Stimulated activated CD4-positive, alpha-beta T cell treated with anti-CD3 and anti-CD28 coated beads, Interleukin-15, amount 100 ng/mL, for 1 hour (primary cell): ENCODE data around the gene PKP1.
"Not testable (repeated sequence)": the region's sequence is repeated elsewhere in the genome, so short reads cannot be mapped to it uniquely, and the experiment has no call there.

ENCODE experiments used
- DNase-seq, 2 donors: peaks; one replicate each; pipeline ENCODE4 v3.0.0-alpha.2; 2020; ENCODE audit warnings: low read depth in 1 of 2, low spot score in 1 of 2

Gene PKP1

DNA sequence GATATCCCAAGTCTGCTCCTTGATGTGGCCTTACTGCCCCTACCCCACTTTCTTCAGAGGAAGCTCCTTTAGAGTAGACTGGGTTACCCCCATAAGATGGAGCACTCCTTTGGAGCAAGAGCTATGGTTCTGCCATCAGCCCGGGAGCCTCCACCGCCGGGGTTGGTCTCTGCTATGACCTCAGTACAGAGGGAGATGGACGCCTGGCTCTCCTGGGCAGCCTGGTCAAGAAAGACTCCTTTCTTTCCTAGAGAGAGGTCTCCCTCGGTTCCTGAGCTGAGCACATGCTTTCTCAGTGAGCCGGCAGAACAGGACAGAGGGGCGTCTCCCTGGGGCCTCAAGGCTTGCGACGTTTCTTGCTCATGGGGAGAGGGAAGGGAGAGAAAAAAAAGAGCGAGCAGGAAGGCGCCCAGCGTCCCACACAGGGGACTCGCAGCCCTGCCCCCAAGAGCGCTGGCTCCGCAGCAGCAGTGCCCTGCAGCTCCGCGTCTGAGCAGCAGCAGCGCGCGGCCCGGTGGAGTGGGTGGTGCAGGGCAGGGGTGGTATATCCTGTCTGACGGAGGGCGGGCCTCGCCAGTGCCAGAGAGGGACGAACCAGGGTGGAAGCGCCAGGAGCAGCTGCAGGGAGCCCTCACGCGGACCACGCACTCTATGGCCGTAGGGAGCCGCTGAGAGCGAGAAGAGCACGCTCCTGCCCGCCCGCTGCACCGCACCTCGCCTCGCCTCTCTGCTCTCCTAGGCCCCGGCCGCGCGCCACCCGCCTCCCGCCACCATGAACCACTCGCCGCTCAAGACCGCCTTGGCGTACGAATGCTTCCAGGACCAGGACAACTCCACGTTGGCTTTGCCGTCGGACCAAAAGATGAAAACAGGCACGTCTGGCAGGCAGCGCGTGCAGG is at the start of gene PKP1:
TSS of gene PKP1 (plus strand) at position 576 of the 899 bp plus-strand sequence. CDS start at position 773, 197 bp downstream.
- DNase-seq = no peak

GRCh38 chr1:201239646-201240045 is 43.7 kb upstream of the PKP1 start:
- not testable (repeated sequence) for DNase-seq

DNA sequence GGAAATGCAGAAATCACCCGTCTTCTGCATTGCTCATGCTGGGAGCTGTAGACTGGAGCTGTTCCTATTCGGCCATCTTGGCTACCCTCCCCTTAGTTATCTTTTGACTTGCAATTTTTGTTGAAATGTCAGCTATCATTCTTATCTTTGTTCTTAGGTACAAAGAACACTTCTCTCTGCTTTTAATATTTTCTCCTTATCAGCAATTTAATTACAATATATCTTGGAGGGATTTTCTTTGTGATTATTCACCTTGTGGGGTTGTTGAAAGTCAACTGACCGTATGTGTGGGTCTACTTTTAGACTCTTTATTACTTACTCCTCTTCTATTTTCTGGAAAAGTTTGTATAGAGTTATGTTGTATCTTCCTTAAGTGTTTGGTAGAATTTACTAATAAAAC is 43.1 kb upstream of the PKP1 start:
- no peak for DNase-seq

GRCh38 chr1:201241736-201242135 is 41.6 kb upstream of the PKP1 start:
- no peak for DNase-seq

GRCh38 chr1:201245082-201245481 is 38.2 kb upstream of the PKP1 start:
- no peak for DNase-seq

GRCh38 chr1:201248721-201249559 is 34.4 kb upstream of the PKP1 start:
- DNase-seq = no peak

- no peak for DNase-seq
Measured at GRCh38 chr1:201250326-201251011, 32.8 kb upstream of the PKP1 start.

DNA sequence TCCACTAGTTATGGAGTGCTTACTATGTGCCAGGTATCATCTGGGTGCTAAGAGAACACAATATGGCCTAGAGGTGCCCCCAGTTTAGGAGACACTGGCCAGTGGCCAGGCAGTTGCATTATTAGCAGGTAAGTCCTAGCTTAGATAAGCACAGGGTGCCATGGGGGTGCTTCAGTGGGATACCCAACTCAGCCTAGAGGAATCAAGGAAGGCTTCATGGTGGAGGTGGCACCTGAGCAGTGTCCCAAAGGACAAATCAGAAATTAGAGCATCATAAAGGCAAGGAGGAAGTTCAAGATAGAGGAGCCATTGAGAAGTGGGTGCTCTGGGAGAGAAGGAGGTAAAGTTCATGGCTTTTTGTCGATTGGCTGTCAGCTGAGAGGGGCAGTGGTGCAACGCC is 31.9 kb upstream of the PKP1 start:
- no peak for DNase-seq

DNA sequence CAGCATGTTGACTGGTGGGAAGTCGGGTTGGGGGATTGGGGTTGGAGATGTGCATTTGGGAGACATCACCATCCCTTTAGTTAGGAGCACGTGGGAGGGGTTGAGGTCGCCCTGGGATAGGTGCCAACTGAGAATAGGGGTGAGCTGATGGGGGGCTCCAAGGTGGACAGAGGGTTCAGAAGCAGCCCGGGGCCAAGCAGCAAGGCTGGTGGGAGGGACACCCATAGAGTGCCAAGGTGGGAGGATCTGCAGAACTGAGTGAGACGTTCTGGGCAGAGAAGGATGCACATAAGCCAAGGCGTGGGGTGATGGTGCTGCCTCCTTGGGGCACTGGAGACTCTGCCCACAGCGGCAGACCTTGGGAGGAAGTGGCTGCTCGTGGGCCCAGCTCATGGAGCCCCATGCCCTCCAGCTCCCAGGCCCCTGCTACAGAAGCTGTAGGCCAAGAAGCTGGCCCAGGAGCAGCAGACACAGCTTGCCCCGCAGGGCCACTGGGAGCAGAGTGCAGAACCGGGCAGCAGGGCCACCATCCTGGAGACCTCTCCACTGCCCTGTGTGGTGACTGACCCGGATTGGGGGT is 31.4 kb upstream of the PKP1 start:
- no peak for DNase-seq

DNA sequence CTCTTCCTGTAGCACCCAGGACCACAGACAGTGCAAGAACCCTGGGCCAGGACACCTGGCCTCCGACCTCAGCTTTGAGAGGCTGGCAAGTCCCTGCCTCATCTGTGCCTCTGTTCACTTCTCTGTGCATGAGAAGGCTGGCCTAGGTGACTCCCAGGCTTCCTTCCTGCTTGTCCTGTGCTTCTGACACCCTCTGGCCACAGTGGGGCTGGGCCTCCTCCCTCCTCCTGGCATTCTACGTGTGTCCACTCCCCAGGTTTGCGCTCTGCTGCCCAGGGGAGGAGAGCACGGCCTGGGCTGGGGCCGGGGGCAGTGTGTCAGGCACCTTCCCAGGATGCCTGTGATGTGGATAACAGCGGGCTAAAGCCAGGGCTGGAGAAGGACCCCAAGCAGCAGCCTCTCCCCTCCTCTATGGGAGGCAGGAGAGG is 30.3 kb upstream of the PKP1 start:
- no peak for DNase-seq

GRCh38 chr1:201253411-201253810 is 29.9 kb upstream of the PKP1 start:
- DNase-seq = no peak

- DNase-seq = no peak
Measured at GRCh38 chr1:201253906-201254624, 29.2 kb upstream of the PKP1 start.

DNA sequence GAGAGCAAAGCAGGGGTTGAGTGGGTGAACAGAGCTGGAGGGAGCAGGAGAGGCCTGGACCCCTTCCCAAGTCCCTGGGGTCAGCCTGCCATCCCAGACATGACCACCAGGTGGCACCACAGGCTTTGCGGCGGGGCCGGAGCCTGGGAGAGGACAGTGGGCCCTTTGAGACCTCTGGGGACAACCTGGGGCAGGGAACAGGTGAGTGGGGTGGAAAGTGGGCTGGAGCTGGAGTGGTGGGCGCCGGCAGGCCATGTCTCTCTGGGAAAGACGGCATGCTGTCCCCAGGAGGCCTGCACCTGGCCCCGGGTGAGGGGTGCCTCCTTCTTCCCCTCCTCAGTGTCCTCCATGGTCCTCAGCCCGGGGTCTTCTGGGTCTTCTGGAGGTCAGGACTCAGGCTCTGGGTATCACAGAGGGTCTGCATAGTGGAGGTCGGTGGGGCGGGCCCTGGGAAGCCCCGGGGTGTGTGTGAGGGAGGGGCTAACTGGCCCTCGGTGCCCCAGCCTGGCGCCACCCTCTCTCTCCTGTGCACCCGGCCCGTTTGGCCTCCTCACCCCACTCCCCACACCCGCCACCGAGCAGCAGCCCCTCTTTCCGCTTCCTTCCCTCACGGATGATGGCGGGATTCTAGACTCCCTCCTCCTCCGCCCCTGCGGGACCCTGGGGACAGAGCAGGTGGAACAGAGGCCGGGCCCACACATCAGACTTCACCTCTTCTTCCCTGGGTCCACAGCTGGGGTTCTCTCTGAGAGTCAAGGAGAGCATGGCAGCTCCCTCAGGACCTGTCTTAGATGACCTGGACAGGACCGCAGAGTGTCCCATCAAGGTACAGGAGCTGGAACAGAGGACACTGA is 28.5 kb upstream of the PKP1 start:
- peak; percentile 28 to 48 for DNase-seq

DNA sequence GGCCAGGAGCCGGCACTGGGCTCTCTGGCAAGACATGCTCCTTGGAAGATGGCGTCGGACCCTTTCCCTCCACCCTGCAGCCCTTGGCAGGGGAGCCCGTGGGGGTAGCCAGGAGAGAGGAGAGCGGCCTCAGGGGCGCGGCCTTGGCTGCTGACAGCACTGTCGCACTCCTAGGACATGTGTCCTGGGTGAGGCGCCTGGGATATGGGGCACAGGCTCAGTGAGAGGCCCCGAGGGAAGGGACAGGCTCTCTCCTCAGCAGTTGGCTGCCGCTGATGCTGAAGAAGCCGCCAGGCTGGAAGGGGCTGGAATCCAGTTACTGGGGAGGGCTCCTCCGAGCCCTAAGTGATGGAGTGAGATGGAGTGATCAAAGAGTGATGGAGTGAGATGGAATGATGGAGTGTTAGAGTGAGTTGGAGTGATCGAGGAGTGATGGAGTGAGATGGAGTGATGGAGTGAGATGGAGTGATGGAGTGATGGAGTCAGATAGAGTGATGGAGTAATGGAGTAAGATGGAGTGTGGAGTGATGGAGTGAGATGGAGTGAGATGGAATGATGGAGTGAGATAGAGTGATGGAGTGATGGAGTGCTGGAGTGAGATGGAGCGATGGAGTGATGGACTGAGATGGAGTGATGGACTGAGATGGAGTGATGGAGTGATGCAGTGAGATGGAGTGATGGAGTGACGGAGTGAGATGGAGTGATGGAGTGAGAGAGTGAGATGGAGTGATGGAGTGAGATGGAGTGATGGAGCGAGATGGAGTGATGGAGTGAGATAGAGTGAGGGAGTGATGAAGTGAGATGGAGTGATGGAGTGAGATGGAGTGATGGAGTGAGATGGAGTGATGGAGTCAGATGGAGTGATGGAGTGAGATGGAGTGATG is 27.6 kb upstream of the PKP1 start:
- no peak for DNase-seq

GRCh38 chr1:201258132-201258531 is 25.2 kb upstream of the PKP1 start:
- DNase-seq = not testable (repeated sequence)

- no peak for DNase-seq
Measured at GRCh38 chr1:201258763-201259230, 24.5 kb upstream of the PKP1 start.

GRCh38 chr1:201259476-201260235 is 23.6 kb upstream of the PKP1 start:
- no peak for DNase-seq

- no peak for DNase-seq
Measured at GRCh38 chr1:201260236-201260590, 23.1 kb upstream of the PKP1 start.
